H1 (cell line): ENCODE data around the gene NDUFB5. TPM values are rescaled to one million over a fixed set of nuclear protein-coding genes. Genes with fewer than 3 reads are reported as not detected.

Experiments used
- CTCF ChIA-PET: fragments of 300-600 bp; sonication (Branson Sonifier 250); formaldehyde crosslinking; loops from one replicate; lab custom pipeline; 2021; ENCODE audit not compliant: partially characterized antibody; lab: Charles Lee
- POLR2A ChIA-PET: fragments of 300-600 bp; sonication (Branson Sonifier 250); formaldehyde crosslinking; loops from one replicate; lab custom pipeline; 2021; ENCODE audit warnings: inconsistent platforms; ENCODE audit not compliant: partially characterized antibody; lab: Charles Lee
- DNase-seq, 2 experiments: peaks; one replicate each; pipeline versions ENCODE4 v3.0.0 to v3.0.0-alpha.2; 2010 to 2022; ENCODE audit warnings: low spot score in 2 of 2, low read depth in 1 of 2, mixed read lengths in 1 of 2
- FAIRE-seq: peaks from 2 replicates; lab custom pipeline; 2011; peaks lifted over from hg19 to GRCh38; lab: Jason Lieb, UNC
- H2AFZ ChIP-seq: 2 replicates; pipeline ENCODE4 v1.8.1; 2012; ENCODE audit warnings: low read length, inconsistent platforms
- H2AK5ac ChIP-seq: 2 replicates; pipeline ENCODE4 v1.6.1; 2013; ENCODE audit warnings: low read depth, low read length
- H2BK120ac ChIP-seq: replicated peaks from 2 replicates; pipeline ENCODE3; 2013; ENCODE audit warnings: low read depth, low read length, inconsistent platforms
- H2BK12ac ChIP-seq: 2 replicates; pipeline ENCODE4 v1.6.1; 2013; ENCODE audit warnings: low read depth, low read length
- H2BK15ac ChIP-seq: 2 replicates; pipeline ENCODE4 v1.6.1; 2013; ENCODE audit warnings: low read length
- H2BK20ac ChIP-seq: 2 replicates; pipeline ENCODE4 v1.6.1; 2013; ENCODE audit warnings: low read length
- H2BK5ac ChIP-seq: 2 replicates; pipeline ENCODE4 v1.6.1; 2013; ENCODE audit warnings: low read depth, low read length
- H3K14ac ChIP-seq: 2 replicates; pipeline ENCODE4 v1.6.1; 2013; ENCODE audit warnings: inconsistent platforms; ENCODE audit not compliant: insufficient read length
- H3K18ac ChIP-seq: 2 replicates; pipeline ENCODE4 v1.6.1; 2013; ENCODE audit warnings: low read length; ENCODE audit errors: extremely low read depth
- H3K23ac ChIP-seq: 2 replicates; pipeline ENCODE4 v1.6.1; 2013; ENCODE audit warnings: inconsistent platforms; ENCODE audit not compliant: insufficient read length
- H3K23me2 ChIP-seq: 2 replicates; pipeline ENCODE4 v1.6.1; 2013; ENCODE audit warnings: low read depth, low read length
- H3K27ac ChIP-seq: 2 replicates; pipeline ENCODE4 v1.6.1; 2011; ENCODE audit warnings: low read depth, low read length, inconsistent platforms
- H3K27me3 ChIP-seq, 4 experiments: replicated peaks in 1 of 4; 1 replicate in 1 of 4; 2 replicates in 3 of 4; pipeline versions ENCODE4 v1.6.1 to v1.8.1; 2011 to 2013; ENCODE audit warnings: low read length in 3 of 4, mild to moderate bottlenecking in 3 of 4, inconsistent platforms in 2 of 4, mixed read lengths in 2 of 4, moderate library complexity in 1 of 4; ENCODE audit not compliant: control insufficient read depth in 3 of 4, insufficient read depth in 3 of 4; ENCODE audit errors: extremely low read depth in 1 of 4
- H3K36me3 ChIP-seq, 4 experiments: 2 replicates each; pipeline versions ENCODE4 v1.6.1 to v1.8.1; 2011 to 2013; ENCODE audit warnings: mild to moderate bottlenecking in 4 of 4, low read length in 3 of 4, moderate library complexity in 2 of 4, control low read depth in 1 of 4, inconsistent platforms in 1 of 4; ENCODE audit not compliant: insufficient read depth in 4 of 4, control insufficient read depth in 2 of 4
- H3K4ac ChIP-seq: replicated peaks from 2 replicates; pipeline ENCODE3; 2013; ENCODE audit warnings: low read length, low read depth, mixed read lengths, inconsistent platforms; ENCODE audit not compliant: insufficient read length
- H3K4me1 ChIP-seq, 4 experiments: replicated peaks in 1 of 4; 1 replicate in 1 of 4; 2 replicates in 3 of 4; pipeline versions ENCODE4 v1.6.1 to v1.8.1; 2011 to 2013; ENCODE audit warnings: low read length in 3 of 4, inconsistent platforms in 2 of 4, mixed read lengths in 1 of 4; ENCODE audit not compliant: insufficient read depth in 4 of 4, control insufficient read depth in 3 of 4
- H3K4me2 ChIP-seq, 2 experiments: 2 replicates each; pipeline versions ENCODE4 v1.6.1 to v1.8.1; 2011 to 2013; ENCODE audit warnings: low read depth in 2 of 2, low read length in 2 of 2, control low read depth in 1 of 2, inconsistent platforms in 1 of 2, mild to moderate bottlenecking in 1 of 2; ENCODE audit not compliant: insufficient read depth in 1 of 2
- H3K4me3 ChIP-seq, 4 experiments: fragments of 200-600, 300-600 bp in 1 of 4; sonication (generic), shearing (Covaris generic), sonication (Bioruptor Twin) in 1 of 4; 2 replicates each; pipeline versions ENCODE4 v1.5.1 to v1.8.1; 2011 to 2016; ENCODE audit warnings: low read length in 4 of 4, low read depth in 3 of 4, control low read depth in 2 of 4, inconsistent platforms in 2 of 4, mild to moderate bottlenecking in 2 of 4, mixed read lengths in 1 of 4, moderate library complexity in 1 of 4; ENCODE audit not compliant: insufficient read depth in 2 of 4; ENCODE audit errors: extremely low read depth in 1 of 4
- H3K56ac ChIP-seq: replicated peaks from 2 replicates; pipeline ENCODE3; 2013; ENCODE audit warnings: low read depth, mild to moderate bottlenecking, mixed read lengths, low read length, inconsistent platforms; ENCODE audit not compliant: insufficient read length
- H3K79me1 ChIP-seq: 2 replicates; pipeline ENCODE4 v1.6.1; 2013; ENCODE audit warnings: low read depth, low read length, control low read depth
- H3K79me2 ChIP-seq, 2 experiments: 2 replicates each; pipeline versions ENCODE4 v1.6.1 to v1.8.1; 2012 to 2013; ENCODE audit warnings: low read length in 2 of 2, mild to moderate bottlenecking in 2 of 2, inconsistent platforms in 1 of 2; ENCODE audit not compliant: insufficient read depth in 2 of 2, control insufficient read depth in 1 of 2
- H3K9ac ChIP-seq, 4 experiments: replicated peaks in 1 of 4; 1 replicate in 1 of 4; 2 replicates in 3 of 4; pipeline versions ENCODE4 v1.6.1 to v1.8.1; 2011 to 2013; ENCODE audit warnings: low read depth in 3 of 4, low read length in 3 of 4, control low read depth in 2 of 4, mild to moderate bottlenecking in 2 of 4, moderate library complexity in 2 of 4, inconsistent platforms in 1 of 4; ENCODE audit errors: extremely low read depth in 1 of 4
- H3K9me3 ChIP-seq, 2 experiments: 2 replicates each; pipeline versions ENCODE4 v1.6.1 to v1.8.1; 2012 to 2013; ENCODE audit warnings: mild to moderate bottlenecking in 2 of 2, moderate library complexity in 2 of 2, control low read depth in 1 of 2, inconsistent platforms in 1 of 2, low read depth in 1 of 2, low read length in 1 of 2, mixed read lengths in 1 of 2; ENCODE audit not compliant: insufficient read depth in 2 of 2
- H4K20me1 ChIP-seq, 2 experiments: replicated peaks in 1 of 2; 2 replicates each; pipeline versions ENCODE3 to v1.8.1; 2011 to 2013; ENCODE audit warnings: inconsistent platforms in 2 of 2, low read length in 2 of 2, mild to moderate bottlenecking in 1 of 2; ENCODE audit not compliant: insufficient read depth in 2 of 2, control insufficient read depth in 1 of 2
- H4K5ac ChIP-seq: 2 replicates; pipeline ENCODE4 v1.6.1; 2013; ENCODE audit warnings: low read length, low read depth, mixed read lengths, inconsistent platforms; ENCODE audit not compliant: insufficient read length
- H4K8ac ChIP-seq: 2 replicates; pipeline ENCODE4 v1.8.0; 2013; ENCODE audit warnings: mild to moderate bottlenecking, moderate library complexity, low read length, inconsistent platforms; ENCODE audit not compliant: insufficient read depth; ENCODE audit errors: extremely low read depth
- H4K91ac ChIP-seq: replicated peaks from 2 replicates; pipeline ENCODE3; 2013; ENCODE audit warnings: low read length, mixed read lengths, inconsistent platforms; ENCODE audit not compliant: insufficient read length
- BRCA1 ChIP-seq: IDR thresholded peaks from 2 replicates; pipeline ENCODE4 v1.6.1; 2012; ENCODE audit warnings: low read depth, low read length, improper control_type of control experiment
- WGBS, 2 experiments: shearing (Covaris generic) in 1 of 2; methylation state at CpG; one replicate each; pipeline versions ENCODE4 v1.1.6 to v1.1.7; 2013 to 2015; ENCODE audit warnings: low lambda C conversion rate in 2 of 2, mixed read lengths in 2 of 2, inconsistent platforms in 1 of 2, low coverage in 1 of 2, missing lambda C conversion rate in 1 of 2; ENCODE audit not compliant: insufficient replicate concordance in 2 of 2, insufficient coverage in 1 of 2, insufficient read length in 1 of 2; ENCODE audit errors: extremely low coverage in 1 of 2, missing lambda C conversion rate in 1 of 2; 5-methylcytosine and 5-hydroxymethylcytosine counted together
- polyA plus RNA-seq, 7 experiments: library from polyadenylated mRNA; depleted of rRNA in 3 of 7; stranded (reverse) in 5 of 7; unstranded in 2 of 7; fragments of >200 nt in 5 of 7; fragments of 200-250 nt in 2 of 7; gene quantifications; 1 replicate in 5 of 7; 2 replicates in 1 of 7; 4 replicates in 1 of 7; pipeline versions ENCODE4 v1.2.1 to v1.2.3, GENCODE V29; 2011 to 2013; ENCODE audit warnings: missing spikeins in 2 of 7, mixed read lengths in 2 of 7
- total RNA-seq: library from RNA; stranded (reverse); fragmentation: NEBNext Ultra II Directional; extraction: Animal tissue kit (Norgen Biotek cat#: 25700); gene quantifications from 2 replicates; pipeline ENCODE4 v1.2.1, GENCODE V29; 2021

NDUFB5 gene
- total and polyA plus RNA-seq, 2 of the 8 experiments (the other 6 are each of a cell fraction or from before 2014, with no cell fraction given): 46.1 to 85.8 TPM

- Histone ChIP-seq H2BK120ac (no peak overlapping the region), H3K4me2 (no peak overlapping the region), H2AK5ac (no peak overlapping the region), H3K4me3 (no peak overlapping the region), H3K27ac (no peak overlapping the region), H3K9me3 (no peaks in the 10 kb centered on the region), H3K4me1 (no peaks in the 10 kb centered on the region; a peak in 1 of 7 replicates), H2BK5ac (no peak overlapping the region), H2BK15ac (no peak overlapping the region), H4K5ac (no peak overlapping the region), H2BK20ac (no peak overlapping the region), H3K27me3 (no peaks in the 10 kb centered on the region), H3K23me2 (no peaks in the 10 kb centered on the region), H4K8ac (no peak overlapping the region), H4K20me1 (peaks cover 1 to 11% of the 10 kb centered on the region in 2 experiments), H3K4ac (no peak overlapping the region), H4K91ac (no peak overlapping the region), H2AFZ (no peak overlapping the region), H3K9ac (no peak overlapping the region), H3K36me3 (peaks cover 3 to 10% (median 8%) of the 10 kb centered on the region in 4 experiments; a peak in 6 of 8 replicates), H3K18ac (no peak overlapping the region), H3K79me2 (peaks cover 25 to 52% of the 10 kb centered on the region in 2 experiments), H2BK12ac (no peak overlapping the region), H3K56ac (no peak overlapping the region), H3K79me1 (no peaks in the 10 kb centered on the region; the same call in 1 of the 2 replicates), H3K23ac (no peak overlapping the region), H3K14ac (no peak overlapping the region)
- FAIRE-seq: no peak
- no peak for DNase-seq
- TF ChIP-seq BRCA1: no peak
- WGBS, 2 experiments: 86% methylated on average over 3 of the region's 3 CpGs; no CpG with 5 or more reads in 1 of the 2 experiments
- POLR2A ChIA-PET: interaction anchor here (0.9 to 1.6 kb wide), 3 partner anchors 14 to 152 kb away, joined by 3 read pairs; partner anchors contain the start of gene USP13
- CTCF ChIA-PET: interaction anchor here (0.6 to 1.3 kb wide), 3 partner anchors 119 to 475 kb away, joined by 3 read pairs; no protein-coding TSS in a partner anchor
Observed at GRCh38 chr3:179565496-179565895, 39.1 kb upstream of the NDUFB5 start.
